ENCODE measurements around the gene EIF5A.

Gene EIF5A

DNA sequence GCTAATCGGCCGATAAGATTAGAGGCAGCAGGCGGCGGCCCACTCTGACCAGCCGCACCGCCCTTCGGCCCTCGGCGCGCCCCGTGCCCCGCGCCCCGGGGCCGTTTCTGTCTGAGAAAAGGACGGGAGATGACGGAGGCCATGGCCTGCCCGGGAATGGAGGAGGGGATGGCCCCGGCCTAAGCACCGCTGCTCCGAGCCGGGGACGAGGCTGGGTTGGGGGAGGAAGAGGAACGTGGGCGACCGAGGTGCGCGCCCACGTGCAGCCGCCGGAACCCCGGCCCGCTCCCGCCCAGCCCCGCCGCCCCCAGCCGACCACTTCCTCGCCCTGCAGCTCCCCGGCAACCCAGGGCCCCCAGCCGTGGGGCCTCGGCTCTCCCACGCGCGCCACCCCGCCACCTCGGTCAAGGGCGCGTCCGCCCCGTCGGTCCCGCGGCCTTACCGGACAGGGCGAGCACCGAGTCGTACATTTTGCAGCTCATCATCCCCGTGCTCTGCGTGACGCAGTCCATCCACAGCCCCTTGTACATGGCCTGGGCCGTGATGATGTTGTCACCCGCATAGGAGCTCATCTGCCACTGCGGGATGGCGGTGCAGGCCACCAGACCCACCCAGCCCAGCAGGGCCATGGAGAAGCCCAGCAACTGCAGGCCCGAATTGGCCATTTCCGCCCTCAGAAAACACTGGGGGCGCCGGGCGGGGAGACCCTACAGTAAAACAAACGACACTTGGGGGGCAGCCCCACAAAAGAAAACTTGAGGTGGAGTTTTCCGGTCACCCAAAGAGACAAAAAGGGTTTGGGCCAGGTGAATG, 45.8 kb upstream of the EIF5A start:
- TF ChIP-seq, protein P1, sequence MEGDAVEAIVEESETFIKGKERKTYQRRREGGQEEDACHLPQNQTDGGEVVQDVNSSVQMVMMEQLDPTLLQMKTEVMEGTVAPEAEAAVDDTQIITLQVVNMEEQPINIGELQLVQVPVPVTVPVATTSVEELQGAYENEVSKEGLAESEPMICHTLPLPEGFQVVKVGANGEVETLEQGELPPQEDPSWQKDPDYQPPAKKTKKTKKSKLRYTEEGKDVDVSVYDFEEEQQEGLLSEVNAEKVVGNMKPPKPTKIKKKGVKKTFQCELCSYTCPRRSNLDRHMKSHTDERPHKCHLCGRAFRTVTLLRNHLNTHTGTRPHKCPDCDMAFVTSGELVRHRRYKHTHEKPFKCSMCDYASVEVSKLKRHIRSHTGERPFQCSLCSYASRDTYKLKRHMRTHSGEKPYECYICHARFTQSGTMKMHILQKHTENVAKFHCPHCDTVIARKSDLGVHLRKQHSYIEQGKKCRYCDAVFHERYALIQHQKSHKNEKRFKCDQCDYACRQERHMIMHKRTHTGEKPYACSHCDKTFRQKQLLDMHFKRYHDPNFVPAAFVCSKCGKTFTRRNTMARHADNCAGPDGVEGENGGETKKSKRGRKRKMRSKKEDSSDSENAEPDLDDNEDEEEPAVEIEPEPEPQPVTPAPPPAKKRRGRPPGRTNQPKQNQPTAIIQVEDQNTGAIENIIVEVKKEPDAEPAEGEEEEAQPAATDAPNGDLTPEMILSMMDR (IDR thresholded peaks at IDR 0.05; ENCODE audit: borderline replicate concordance, control extremely low read depth, extremely low read depth, insufficient read depth, missing control alignments): no peak
- DNase-seq (ENCODE audit: low spot score): peak; percentile 71
- in situ Hi-C loops (cut with MboI; ENCODE audit: low sequenced_read_pairs, unreplicated experiment): no loop called here

DNA sequence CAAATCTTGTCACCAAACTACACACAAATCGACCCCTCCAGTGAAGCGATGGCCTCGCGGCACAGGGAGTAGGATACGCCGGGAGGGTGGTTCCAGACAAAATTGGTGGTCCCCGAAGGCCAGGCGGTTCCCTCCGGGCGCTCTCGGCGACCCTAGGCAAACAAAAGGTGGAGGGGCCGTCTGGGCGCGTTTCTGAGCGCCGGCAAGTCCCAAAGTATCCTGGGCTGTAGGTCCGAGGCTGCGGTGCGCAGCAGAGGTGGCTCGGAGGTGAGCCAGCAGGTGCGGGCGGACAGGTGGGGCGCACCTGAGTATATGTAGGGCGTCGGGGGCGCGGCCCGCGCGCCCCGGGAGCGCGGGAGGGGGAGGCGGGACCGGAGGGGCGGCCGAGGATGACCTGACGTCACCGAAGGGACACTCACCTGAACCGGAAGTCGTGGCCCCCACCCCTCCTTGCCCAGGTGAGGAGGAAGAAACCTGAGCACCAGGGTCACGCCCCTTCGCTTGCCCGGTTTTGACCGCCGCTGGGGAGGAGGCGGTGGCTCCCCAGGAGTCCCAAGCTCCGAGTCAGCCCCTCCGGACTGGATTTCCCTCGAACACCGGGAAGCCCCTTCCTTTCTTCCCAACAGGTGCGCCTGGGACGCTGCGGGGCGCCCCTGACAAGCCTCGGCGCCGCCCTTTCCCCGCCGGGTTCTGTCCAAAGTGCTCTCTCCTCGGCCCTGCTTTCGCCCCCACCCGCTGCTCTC, 45.1 kb upstream of the EIF5A start, which contains the start of gene CLDN7:
Gene CLDN7 (minus strand): TSS at position 287 of the 743 bp plus-strand sequence. CDS start 435 bp downstream, outside the sequence.
- in situ Hi-C loops (cut with MboI; ENCODE audit: low sequenced_read_pairs, unreplicated experiment): no loop called here
- TF ChIP-seq, protein P1 (IDR thresholded peaks at IDR 0.05; ENCODE audit: borderline replicate concordance, control extremely low read depth, extremely low read depth, insufficient read depth, missing control alignments): no peak
- no peak for DNase-seq (ENCODE audit: low spot score)

DNA sequence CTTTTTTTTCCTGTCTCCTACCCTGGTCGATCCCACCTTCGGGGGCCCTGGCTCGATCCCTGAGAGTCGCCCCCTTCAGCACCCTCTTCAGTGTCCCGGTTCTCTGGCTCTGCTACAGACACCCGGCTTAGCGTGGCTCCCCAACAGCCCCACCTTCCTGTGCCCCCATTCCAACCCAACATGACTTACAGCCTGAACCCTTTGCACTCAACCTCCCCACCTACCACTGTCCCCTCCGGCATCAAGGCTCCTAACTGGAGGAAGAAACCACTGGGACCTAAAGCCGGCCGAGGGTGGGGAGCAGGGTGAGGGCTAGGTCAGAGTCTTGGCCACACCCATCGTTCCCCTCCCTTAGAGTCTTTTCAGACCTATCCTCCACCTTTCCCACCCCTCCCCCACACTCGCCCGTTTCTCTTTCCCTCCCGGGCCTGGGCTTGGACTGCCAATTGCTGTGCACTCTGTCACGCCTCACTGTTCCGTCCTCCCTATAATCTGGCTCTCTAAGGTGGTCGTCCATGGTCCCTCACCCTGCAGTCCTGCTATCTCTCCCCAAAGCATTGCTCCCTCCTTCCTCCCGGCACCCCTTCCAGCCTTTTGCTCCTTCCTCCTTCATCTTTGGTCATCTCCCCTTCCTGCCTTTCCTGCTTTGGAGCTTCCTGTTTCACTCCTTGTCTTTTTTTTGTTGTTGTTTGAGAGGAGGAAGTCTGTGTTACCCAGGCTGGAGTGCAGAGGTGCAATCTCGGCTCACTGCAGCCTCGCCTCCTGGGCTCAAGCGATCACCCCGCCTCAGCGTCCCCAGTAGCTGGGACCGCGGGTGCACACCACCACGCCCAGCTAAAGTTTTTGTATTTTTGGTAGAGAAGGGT, 44.3 kb upstream of the EIF5A start:
- TF ChIP-seq, protein P1 (IDR thresholded peaks at IDR 0.05; ENCODE audit: borderline replicate concordance, control extremely low read depth, extremely low read depth, insufficient read depth, missing control alignments): no peak
- no peak for DNase-seq (ENCODE audit: low spot score)
- in situ Hi-C loops (cut with MboI; ENCODE audit: low sequenced_read_pairs, unreplicated experiment): no loop called here

DNA sequence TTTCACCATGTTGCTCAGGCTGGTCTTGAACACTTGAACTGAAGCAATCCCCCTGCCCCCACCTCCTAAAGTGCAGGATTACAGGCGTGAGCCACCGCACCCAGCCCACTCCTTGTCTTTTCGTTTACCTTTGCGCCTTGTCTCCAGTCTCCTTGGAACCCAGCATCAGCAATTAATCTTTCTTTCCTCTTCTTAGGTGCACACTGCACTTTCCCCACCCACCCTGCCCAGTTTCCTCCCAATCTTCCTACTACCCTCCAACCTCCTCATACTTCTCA, 43.7 kb upstream of the EIF5A start:
- no peak for DNase-seq (ENCODE audit: low spot score)
- TF ChIP-seq, protein P1 (IDR thresholded peaks at IDR 0.05; ENCODE audit: borderline replicate concordance, control extremely low read depth, extremely low read depth, insufficient read depth, missing control alignments): no peak
- in situ Hi-C loops (cut with MboI; ENCODE audit: low sequenced_read_pairs, unreplicated experiment): no loop called here

DNA sequence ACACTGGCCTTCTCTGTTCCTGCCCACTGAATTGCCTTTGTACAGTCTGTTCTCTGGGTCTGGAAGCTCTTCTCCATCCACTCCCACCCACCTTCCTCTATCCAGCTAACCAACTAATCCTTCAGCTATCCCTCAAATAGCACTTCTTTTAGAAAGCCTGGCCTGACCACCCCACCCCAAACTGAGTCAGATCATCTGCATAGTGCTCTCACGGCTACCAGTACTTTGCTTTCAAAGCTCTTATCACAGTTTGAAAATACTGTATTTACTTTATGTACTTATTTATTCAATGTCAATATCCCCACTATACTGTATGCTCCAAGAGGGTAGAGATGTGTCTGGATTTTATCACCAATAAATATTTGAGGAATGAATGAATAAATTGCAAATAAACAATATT, 40.6 kb upstream of the EIF5A start:
- no peak for DNase-seq (ENCODE audit: low spot score)
- in situ Hi-C loops (cut with MboI; ENCODE audit: low sequenced_read_pairs, unreplicated experiment): no loop called here
- TF ChIP-seq, protein P1 (IDR thresholded peaks at IDR 0.05; ENCODE audit: borderline replicate concordance, control extremely low read depth, extremely low read depth, insufficient read depth, missing control alignments): no peak

DNA sequence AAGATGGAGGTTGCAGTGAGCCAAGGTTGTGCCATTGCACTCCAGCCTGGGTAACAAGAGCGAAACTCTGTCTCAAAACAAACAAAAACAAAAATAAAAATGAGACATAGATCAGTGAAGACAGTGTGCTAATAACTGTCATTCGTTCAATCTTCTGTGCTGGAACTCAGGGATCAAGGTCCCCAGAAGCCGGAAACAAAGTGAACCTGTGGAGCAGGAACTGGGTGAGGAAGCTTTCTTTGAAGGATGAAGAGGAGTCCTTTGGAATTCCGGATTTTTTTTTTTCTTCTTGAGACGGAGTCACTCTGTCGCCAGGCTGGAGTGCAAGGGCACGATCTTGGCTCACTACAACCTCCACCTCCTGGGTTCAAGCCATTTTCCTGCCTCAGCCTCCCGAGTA, 28.0 kb upstream of the EIF5A start:
- in situ Hi-C loops (cut with MboI; ENCODE audit: low sequenced_read_pairs, unreplicated experiment): loop anchor here (25.0 kb wide), 1 partner anchor 242 kb away; the partner anchor contains the start of genes SLC16A11 and SLC16A13
- TF ChIP-seq, protein P1 (IDR thresholded peaks at IDR 0.05; ENCODE audit: borderline replicate concordance, control extremely low read depth, extremely low read depth, insufficient read depth, missing control alignments): no peak
- no peak for DNase-seq (ENCODE audit: low spot score)
